Measurements from ENCODE around the gene COP1. TPM values are rescaled to one million over a fixed set of nuclear protein-coding genes. Genes with fewer than 3 reads are reported as not detected.

COP1 gene
- total RNA-seq, 1 experiment from 2014 or later, result 36.0 TPM

GRCh38 chr1:176032040-176032645, 174.9 kb downstream of the COP1 start:
- CTCF ChIA-PET, result no interaction called here
- no peak overlapping the region for H3K27ac Mint-ChIP-seq
- POLR2A ChIA-PET, result no interaction called here
- H3K27me3 Mint-ChIP-seq (ENCODE audit: low read depth), result no peaks in the 10 kb centered on the region
- ATAC-seq (no peak), DNase-seq (ENCODE audit: low spot score) (no peak)
- H3K36me3 Mint-ChIP-seq, result peaks cover 4% of the 10 kb centered on the region; the same call in 1 of the 2 replicates
- no peak for TF ChIP-seq ZNF138 (CRISPR knock-in tag; conservative IDR thresholded peaks at IDR 0.05)
- TF ChIP-seq SMAD4 (CRISPR knock-in tag; IDR thresholded peaks at IDR 0.05), result no peak
- TF ChIP-seq FOXP1 (CRISPR knock-in tag; IDR thresholded peaks at IDR 0.05; ENCODE audit: borderline replicate concordance), result no peak
- no peak for TF ChIP-seq NR2C2 (CRISPR knock-in tag; IDR thresholded peaks at IDR 0.05)
- TF ChIP-seq, protein P1, sequence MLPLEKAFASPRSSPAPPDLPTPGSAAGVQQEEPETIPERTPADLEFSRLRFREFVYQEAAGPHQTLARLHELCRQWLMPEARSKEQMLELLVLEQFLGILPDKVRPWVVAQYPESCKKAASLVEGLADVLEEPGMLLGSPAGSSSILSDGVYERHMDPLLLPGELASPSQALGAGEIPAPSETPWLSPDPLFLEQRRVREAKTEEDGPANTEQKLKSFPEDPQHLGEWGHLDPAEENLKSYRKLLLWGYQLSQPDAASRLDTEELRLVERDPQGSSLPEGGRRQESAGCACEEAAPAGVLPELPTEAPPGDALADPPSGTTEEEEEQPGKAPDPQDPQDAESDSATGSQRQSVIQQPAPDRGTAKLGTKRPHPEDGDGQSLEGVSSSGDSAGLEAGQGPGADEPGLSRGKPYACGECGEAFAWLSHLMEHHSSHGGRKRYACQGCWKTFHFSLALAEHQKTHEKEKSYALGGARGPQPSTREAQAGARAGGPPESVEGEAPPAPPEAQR (CRISPR knock-in tag; IDR thresholded peaks at IDR 0.05), result no peak
- TF ChIP-seq AFF4 (CRISPR knock-in tag; IDR thresholded peaks at IDR 0.05; ENCODE audit: borderline replicate concordance), result no peak
- no peak for TF ChIP-seq MYBL2 (CRISPR knock-in tag; IDR thresholded peaks at IDR 0.05)
- TF ChIP-seq SMAD3 (CRISPR knock-in tag; IDR thresholded peaks at IDR 0.05; ENCODE audit: borderline replicate concordance), result no peak
- TF ChIP-seq FOXP4 (CRISPR knock-in tag; IDR thresholded peaks at IDR 0.05), result no peak
- no peak for TF ChIP-seq AR (CRISPR knock-in tag; IDR thresholded peaks at IDR 0.05)
- no peak for TF ChIP-seq ESRRA (CRISPR knock-in tag; IDR thresholded peaks at IDR 0.05; ENCODE audit: borderline replicate concordance)
- TF ChIP-seq IRF2 (CRISPR knock-in tag; IDR thresholded peaks at IDR 0.05; ENCODE audit: borderline replicate concordance, low read depth), result no peak
- no peak for TF ChIP-seq ATF6 (CRISPR knock-in tag; IDR thresholded peaks at IDR 0.05)
- no peaks in the 10 kb centered on the region for H3K9me3 Mint-ChIP-seq
- H3K4me3 Mint-ChIP-seq, result no peak overlapping the region
- H3K4me1 Mint-ChIP-seq, result no peaks in the 10 kb centered on the region
